ENCODE data around the gene RDH8.

The RDH8 gene

DNA sequence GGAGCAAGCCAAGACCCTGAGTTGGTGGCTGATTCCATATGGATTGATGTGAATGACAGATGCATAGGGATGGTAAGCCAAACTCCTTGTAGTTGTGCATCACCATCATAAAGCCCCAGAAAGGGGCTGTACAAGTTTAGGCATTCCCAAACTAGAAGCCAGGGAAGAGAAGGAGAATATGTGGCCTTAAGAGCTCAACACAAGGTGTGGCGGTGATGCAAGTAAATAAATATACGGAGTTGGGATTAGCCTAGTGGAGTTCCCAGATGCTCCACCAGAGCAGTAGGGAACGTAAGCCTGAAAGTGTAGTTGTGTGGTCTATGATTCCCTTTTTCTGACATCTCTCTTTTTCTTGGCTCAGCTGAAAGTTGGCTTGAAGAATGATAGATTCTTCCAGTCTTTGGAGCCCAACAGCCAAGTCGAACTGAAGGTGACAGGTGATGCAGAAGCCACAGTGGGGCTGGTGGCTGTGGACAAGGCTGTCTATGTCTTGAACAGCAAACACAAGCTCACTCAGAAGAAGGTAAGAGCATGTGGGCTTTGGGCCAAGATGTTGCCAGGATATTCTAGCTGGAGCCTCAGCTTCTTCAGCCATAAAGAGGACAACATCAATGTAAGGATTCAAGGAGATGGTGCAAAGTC, 30.1 kb downstream of the RDH8 start:
- DNase-seq = no peak

DNA sequence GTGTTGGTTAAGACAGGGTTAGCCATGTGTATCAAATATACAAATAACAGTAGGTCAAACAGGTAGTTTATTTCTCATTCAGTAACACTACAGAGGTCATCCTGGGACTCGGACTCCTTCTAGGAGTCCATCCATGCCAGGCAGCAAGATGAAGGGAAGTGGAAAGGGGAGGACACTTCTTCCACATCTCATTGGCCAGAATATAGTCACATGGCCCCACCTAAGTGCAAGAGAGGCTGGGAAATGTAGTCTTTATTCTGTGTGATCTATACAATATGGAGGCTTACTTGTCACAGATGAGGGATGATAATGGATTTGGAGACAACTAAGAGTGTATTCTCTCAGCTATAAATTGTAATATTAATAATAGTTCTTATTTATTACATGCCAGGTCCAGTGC, 31.1 kb downstream of the RDH8 start:
- DNase-seq = no peak

DNA sequence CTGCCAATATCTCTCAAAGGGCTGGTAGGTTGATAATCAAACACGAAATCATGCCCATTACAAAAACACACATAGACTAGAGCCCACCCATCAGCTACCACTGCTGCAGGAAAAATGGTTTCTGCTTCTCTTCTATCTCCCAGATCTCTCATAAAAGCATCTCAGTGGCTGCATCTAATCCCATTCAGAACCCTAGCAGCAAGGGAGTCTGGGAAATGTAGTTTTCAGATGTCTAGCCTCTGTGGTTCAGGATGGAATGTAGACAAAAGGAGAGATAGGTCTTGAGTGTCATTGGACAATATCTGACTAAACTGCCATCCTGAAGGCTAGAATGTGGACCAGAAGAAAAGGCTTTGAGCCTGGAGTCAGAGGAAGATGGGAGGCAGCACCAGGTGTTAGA, 32.1 kb downstream of the RDH8 start:
- no peak for DNase-seq

DNA sequence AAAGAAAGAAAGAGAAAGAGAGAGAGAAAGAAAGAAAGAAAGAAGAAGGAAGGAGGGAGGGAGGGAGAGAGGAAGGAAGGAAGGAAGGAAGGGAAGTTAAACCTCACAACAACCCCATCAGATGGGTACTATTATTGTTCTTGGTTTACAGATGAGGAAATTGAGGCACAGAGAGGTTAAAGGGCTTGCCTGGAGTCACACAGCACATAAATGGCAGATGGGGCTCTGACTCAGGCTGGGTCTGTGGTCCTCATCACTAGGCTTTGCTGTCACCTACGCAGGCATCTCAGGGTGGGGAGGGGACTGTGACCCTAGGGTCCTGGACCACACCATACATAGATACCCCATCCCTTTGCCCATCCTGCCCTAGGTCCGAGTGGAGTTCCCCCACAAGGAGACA, 36.3 kb downstream of the RDH8 start:
- no peak for DNase-seq

DNA sequence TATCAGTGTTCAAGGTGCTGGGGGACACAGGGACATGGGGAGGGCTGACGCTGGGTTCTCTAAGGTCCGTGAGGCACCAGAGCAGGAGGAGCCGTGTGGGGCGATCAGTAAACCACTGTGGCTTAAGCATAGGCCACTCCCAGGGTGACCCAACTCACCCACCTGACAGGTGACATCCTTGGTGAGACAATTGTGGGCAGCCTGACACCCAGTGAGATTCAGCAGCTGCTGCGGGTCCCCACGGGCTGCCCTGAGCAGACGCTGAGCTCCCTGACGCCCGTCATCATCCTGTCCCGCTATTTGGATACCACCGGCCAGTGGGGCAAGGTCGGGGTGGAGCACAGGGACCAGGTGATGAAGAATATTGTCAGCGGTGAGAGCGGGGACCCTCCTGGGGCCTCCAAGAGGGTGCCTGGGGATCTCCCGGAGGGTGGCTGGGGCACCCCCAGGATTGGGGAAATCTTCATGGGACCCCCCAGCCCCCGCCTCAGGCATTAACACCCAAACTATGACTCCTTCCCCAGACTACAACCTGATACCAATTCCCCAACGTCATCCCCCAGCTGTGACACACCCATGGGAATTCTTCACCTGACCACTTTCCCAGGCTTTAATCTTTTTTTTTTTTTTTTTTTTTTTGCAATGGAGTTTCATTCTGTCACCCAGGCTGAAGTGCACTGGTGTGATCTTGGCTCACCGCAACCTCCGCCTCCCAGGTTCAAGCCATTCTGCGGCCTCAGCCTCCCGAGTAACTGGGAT, 39.5 kb downstream of the RDH8 start:
- DNase-seq = no peak

DNA sequence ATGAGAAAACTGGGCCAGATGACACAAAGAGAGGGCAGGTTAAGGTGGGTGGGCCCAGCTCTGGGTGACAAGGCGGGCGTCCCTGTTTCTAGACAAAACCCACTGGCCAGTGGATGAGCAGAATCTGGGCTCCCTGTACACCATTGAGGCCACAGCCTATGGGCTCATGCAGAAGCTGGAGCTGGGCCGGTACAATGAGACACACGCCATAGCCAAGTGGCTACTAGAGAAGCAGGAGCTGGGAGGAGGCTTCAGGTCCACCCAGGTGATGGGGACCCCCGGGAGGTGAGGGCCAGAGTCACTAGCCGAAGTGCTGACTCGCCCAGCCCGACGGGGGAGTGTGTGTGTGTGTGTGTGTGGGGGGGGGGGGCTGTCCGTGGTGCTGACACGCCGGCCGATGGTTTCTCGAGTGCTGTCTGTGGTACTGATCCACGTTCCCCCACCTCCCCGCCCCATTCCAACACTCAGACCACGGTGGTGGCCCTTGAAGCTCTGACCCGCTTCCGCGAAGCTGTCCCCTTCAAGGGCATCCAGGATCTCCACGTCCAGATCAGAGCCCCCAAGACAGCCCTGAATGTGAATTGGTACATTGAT, 48.5 kb downstream of the RDH8 start:
- no peak for DNase-seq

DNA sequence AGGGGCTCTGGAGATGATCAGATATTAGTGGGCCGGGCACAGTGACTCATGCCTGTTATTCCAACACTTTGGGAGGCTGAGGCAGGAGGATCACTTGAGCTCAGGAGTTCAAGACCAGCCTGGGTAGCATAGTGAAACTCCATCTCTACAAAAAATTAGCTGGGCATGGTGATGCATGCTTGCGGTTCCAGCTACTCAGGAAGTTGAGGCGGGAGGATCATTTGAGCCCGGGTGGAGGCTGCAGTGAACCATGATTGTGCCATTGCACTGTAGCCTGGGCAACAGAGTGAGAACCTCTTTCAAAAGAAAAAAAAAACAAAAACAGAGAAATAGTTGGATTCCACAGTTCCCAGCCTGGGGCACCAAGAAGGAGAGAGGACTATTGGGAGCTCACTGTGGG, 54.9 kb downstream of the RDH8 start:
- no peak for DNase-seq

DNA sequence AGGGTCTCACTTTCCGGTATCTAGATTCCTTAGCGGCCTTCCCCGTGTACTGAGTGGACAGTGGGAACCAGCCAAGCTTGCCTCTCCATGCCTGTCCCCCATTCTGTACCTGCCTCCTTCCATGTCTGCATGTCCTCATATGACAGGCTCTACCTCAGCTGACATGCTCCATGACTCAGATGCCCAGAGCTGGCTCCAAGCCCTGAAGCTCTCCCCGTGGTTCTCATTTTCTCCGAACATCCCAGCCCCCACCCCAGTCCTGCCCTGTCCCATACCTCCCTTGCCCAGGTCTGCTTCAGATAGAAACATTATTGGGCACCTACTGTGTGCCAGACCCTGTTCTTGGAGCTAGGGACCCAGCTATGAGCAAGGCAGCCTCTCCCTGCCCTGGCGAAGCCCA, 55.8 kb downstream of the RDH8 start:
- no peak for DNase-seq

DNA sequence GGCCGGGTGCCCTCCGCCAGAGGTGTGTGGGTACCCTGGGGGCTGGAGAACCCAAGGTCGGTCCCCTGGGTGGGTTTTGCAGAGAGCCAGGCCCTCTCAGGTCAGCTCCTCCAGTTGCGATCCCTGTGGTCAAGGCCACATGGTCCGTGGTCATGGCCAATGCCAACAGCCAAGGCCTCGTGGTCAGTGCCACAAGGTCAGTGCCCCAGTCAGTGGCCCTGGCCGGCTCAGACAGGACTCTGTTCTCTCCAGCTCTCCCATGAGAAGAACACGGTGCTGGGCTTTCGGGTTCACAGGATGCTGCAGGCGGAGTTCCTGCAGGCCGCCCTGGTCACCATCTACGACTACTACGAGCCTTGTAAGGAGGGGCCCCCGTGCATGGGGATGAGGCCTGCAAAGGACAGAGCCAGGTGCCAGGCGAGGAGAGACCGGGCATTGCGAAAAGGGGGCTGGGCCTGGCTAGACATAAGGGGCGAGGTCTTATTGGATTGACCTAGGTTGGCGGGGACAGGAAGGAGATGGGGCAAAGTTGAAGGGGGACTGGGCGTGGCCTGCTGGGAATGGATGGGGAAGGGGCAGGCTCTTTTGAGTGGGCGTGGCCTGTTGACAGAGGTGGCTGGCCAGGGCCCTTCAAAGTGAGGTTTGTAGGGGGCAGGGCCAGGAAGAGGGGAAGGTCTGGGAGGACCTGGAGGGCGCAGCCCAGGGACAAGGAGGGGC, 57.6 kb downstream of the RDH8 start:
- no peak for DNase-seq

Data from NCI-H187 treated with DMSO at 0.1 percent for 48 hours (cell line).